Measurements from ENCODE around the gene CHD5.

DNA sequence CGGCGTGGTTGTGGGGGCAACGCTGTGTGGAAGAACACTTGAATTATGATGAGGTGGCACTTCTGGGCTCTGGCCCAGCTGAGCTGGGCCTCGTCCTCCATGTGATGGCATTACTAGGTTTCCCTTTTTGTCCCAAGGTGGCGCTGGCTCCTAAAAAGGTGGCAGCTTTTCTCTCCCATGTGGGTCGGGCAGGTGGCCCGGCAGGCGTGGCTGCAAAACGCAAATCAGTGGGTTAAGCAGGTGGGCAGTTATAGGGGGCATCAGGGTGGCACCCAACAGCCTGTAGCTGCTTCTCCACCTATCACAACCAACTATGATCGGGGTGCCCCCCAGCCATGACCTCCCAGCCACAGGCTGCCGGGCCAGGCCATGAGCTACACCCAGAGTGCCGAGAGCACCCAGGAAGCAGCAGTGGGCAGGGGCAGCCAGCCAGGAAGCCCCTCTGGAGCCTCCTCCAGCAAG, 74.9 kb downstream of the CHD5 start:
- TF ChIP-seq POLR2AphosphoS5 (IDR thresholded peaks at IDR 0.05; ENCODE audit: borderline replicate concordance, low read depth, low read length) (no peak), EZH2 (IDR thresholded peaks at IDR 0.05) (no peak)
